HG03460 (cell line): ENCODE data around the gene NIFK.
"Not testable (repeated sequence)": the region's sequence is repeated elsewhere in the genome, so short reads cannot be mapped to it uniquely, and the experiment has no call there.

Source experiments
- ATAC-seq: cut with Tn5 transposase; IDR thresholded peaks from one replicate; pipeline ENCODE4 v1.9.1; 2021; ENCODE audit not compliant: unreplicated experiment

Gene NIFK

DNA sequence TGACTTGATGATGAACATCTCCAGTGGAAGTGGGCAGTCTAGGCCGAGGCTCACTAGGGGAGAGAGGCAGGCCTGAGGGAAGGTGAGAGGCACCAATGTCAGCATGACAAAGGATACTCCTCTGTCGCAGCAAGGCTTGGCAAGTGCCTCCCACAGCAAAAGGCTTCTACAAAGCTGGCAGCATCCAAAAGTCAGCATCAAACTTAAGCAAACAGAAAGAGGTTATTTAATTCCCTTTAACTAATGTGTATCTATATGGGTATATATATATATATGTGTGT, 41.6 kb downstream of the NIFK start:
- no peak for ATAC-seq

DNA sequence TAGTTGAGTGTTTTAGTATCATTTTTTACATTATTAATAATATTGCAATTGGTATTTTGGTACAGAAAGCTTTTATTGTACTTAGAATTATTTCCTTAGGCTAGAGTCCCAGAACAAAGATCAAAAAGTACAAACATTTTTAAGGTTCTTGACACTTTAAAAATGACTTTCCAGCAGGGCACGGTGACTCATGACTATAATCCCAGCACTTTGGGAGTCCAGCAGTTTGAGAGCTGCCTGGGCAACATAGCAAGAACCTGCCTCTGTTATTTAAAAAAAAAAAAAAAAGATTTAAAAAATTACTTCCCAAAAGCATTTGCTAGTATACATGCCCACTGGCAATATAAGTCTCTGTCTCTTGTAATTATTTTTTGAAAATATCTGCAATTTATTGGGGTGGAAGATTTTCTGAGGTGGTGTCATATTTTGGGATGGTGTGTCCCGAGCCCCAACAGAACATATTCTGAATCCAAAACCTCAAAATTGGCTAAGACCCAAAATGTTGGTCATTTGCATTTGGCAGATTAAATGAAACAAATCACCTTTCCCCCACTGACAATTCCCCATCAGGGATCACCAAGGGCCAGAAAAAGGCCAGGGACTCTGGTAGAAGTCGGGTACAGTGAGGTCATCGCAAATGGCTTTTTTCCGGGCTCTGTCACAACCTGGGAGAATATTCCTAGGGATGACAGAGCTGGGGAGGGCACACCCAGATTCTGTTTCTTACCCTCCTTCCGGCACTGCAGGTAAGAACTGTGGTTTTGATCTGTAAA, 42.1 kb downstream of the NIFK start:
- ATAC-seq = no peak

DNA sequence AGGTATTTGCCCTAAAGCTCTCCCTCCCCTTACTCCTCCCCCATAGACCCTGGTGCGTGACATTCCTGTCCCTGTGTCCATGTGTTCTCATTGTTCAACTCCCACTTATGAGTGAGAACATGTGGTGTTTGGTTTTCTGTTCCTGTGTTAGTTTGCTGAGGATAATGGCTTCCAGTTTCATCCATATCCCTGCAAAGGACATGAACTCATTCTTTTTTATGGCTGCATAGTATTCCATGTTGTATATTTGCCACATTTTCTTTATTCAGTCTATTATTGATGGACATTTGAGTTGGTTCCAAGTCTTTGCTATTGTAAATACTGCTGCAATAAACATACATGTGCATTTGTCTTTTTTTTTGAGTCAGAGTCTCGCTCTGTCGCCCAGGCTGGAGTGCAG, 46.1 kb downstream of the NIFK start:
- not testable (repeated sequence) for ATAC-seq

DNA sequence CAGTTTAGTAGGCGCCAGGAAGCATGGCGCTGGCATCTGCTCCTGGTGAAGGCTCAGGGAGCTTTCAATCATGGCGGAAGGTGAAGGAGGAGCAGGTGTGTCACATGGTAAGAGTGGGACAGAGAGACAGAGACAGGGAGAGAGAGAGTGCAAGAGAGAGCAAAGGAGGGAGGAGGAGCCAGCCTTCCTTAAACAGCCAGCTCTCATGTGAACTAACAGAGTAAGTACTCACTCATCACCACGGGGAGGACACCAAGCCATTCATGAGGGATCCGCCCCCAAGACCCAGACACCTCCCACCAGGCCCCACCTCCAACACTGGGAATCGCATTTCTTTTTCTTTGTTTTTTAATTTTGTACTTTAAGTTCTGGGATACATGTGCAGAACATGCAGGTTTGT, 46.6 kb downstream of the NIFK start:
- ATAC-seq = no peak

DNA sequence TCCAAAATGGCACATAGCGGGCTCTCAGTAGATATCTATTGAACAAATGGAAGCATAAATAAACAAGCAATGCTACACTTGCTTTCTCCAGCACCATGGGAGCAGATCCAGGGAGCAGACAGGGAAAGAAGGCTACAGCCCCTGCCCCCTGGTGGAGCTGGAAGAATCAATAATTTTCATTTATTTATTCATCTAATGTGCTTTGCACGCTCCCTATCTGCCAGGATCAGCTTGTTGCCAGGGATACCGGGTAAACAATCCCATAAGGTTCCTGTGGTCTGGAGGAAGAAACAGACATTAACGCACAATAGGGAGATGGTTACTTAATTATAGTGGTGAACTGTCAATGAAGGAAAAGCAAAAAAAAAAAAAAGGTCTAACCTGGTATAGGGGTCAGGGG, 47.3 kb downstream of the NIFK start:
- no peak for ATAC-seq

DNA sequence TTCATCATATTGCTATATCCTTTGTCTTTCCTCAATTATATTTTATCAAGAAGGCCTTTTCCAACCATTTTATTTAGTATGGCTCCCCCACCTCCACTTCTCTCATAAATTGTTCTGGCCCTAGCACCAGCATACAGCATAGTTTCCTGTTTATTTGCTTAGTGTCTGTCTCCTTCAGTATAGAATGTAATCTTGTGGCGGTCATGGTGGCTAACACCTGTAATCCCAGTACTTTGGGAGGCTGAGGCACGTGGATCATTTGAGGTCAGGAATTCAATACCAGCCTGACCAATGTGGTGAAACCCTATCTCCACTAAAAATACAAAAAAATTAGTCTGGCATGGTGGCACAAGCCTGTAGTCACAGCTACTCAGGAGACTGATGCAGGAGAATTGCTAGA, 47.9 kb downstream of the NIFK start:
- ATAC-seq = no peak

DNA sequence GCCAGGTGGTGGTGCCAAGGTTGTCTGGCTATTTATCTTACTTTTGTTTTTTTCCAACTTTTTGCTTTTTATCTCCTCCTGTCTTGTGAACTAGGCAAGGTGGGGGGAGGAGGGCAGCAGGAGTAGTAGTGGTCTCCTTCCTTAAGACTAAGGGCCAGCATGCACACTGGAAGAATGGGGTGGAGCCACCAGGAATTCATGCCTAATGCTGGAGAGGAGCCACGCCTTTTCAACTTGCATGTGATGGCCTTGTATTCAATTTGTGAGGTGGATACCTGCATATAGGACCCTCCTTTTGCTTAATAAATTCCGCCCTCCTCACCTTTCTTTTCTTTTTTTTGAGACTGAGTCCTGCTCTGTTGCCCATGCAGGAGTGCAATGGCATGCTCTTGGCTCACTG, 49.8 kb downstream of the NIFK start:
- no peak for ATAC-seq

DNA sequence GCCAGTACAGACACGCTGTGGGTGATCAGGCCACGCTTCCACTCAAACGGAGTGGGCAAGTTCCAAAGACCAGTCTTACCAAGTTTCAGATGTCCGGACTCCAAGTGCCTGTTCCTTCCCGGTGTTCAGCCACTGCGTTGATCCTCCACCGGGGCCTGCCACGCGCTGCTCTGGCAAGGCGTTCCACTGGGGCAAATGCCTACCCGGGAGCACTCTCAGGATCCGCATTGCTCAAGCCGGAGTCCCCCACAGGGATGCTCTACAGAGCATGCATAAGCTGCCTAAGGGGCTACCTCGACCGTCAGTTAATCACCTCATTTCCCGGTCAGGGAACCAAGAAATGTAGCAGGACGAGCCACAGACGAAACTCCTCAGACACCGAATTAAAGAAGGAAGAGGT, 50.5 kb downstream of the NIFK start:
- no peak for ATAC-seq

DNA sequence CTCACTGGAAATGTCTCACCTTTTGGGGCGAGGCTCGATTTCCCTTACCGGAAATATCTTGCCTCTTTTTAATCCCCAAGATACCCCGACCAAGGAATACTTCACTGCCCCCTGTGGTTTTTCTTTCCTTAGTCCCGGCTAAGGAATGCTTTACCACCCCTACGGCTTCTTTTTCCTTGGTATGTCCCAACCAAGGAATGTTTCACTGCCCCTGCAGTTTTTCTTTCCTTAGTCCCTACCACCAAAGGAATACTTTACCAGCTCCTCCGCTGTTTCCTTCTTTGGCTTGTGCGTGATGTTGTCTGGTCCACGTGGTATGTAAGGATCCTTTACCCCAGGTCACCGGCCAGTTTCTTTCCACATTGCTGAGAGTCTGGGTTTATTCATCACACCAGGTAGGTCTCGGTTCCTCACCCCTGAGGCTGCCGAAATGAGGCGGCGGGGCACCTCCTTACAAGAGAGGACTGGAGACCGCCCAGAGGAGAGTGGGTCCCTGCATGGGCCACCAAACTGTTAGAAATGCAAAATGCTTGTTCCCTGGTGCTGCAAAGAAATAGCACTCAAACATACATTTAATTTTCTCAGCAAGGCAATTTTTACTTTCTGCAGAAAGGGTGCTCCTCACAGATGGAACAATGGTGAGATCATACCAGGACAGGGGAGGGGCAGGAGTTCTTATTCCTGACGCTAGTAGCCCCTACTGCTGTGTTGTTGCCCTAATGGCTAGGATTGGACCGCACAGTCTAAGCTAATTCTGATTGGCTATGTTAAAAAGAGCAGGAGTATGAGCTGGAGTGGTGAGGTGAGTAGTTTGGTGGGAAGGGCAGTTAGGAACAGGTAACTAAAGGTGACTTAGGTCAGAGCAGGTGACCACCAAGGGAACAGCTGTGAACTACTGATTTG, 54.0 kb downstream of the NIFK start:
- ATAC-seq = no peak

DNA sequence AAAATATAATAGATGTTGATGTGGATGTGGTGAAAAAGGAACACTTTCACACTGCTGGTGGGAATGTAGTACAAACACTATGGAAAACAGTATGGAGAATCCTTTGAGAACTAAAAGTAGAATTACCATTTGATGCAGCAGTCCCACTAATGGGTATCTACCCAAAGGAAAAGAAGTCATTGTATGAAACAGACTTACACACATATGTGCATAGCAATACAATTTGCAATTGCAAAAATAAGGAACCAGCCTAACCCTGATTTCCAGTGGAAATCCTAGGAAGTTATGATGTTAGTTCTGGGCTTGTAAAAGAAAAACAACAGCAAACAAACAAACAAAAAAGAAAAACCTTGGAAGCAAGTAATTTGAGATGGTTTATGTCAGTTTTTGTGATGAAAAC, 58.8 kb downstream of the NIFK start:
- ATAC-seq = no peak
